ENCODE data around the gene ABCC12.

GRCh38 chr16:48112600-48112999 is 43.2 kb downstream of the ABCC12 start:
- TF ChIP-seq RAD21 (conservative IDR thresholded peaks at IDR 0.05 in 1 of 2, IDR thresholded peaks at IDR 0.05 in 1 of 2) = no peak
- TF ChIP-seq CTCF (IDR thresholded peaks at IDR 0.05) = no peak
- TF ChIP-seq MAX (IDR thresholded peaks at IDR 0.05) = no peak
- TF ChIP-seq EP300 (IDR thresholded peaks at IDR 0.05) = no peak
- TF ChIP-seq HDAC2 (IDR thresholded peaks at IDR 0.05) = no peak
- no peak for TF ChIP-seq USF2 (IDR thresholded peaks at IDR 0.05)
- no peak for TF ChIP-seq HOXA7 (CRISPR knock-in tag; IDR thresholded peaks at IDR 0.05)
- no peak for TF ChIP-seq BCL3 (IDR thresholded peaks at IDR 0.05)
- TF ChIP-seq JUNB (IDR thresholded peaks at IDR 0.05) = no peak
- TF ChIP-seq REST (IDR thresholded peaks at IDR 0.05) = no peak
- no peak for TF ChIP-seq SMC3 (IDR thresholded peaks at IDR 0.05)
- no peak for TF ChIP-seq POLR2A (IDR thresholded peaks at IDR 0.05; ENCODE audit: low read length)

Data from A549 (cell line).